ENCODE measurements around the gene RAB35. TPM values are rescaled to one million over a fixed set of nuclear protein-coding genes. Genes with fewer than 3 reads are reported as not detected.

The RAB35 gene
- total RNA-seq, 1 experiment from 2014 or later: 57.9 TPM

DNA sequence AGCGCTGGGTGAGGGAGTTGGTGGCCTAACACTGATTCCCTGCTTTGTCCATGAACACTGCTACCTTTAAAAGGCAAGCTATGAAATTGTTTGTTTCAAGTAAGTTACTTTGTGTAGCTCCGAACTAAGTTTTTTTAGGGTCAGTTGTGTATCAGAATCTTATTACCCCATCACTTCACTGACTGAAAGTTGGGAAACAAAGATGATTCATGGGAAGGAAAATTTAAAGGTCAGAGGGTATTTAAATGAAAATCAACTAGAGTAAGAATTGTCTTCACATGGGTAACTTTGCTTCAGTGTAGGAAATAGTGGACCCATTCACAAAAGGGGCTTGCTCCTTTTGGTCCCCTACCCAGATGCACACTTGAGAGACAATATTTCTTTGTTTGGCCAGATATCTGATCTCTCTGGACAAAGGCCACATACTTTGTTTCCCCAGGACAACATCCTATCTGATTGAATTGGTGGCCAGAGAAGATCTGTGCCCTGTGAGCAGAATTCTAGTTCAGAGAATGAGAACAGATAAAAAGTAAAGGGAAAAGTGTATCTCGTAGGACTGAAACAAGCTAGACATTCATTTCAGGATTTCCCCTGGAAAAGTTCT is 53.5 kb downstream of the RAB35 start:
- TF ChIP-seq CTCF (conservative IDR thresholded peaks at IDR 0.05; ENCODE audit: low read depth, low read length) (no peak), EZH2 (IDR thresholded peaks at IDR 0.05; ENCODE audit: borderline replicate concordance, low read depth, low read length, poor library complexity, severe bottlenecking) (no peak)
- Histone ChIP-seq H3K27me3 (replicated peaks; ENCODE audit: insufficient read depth, low read depth, low read length, poor library complexity) (peaks cover 10% of the 10 kb centered on the region), H3K4me1 (ENCODE audit: insufficient read depth, low read length, poor library complexity, severe bottlenecking) (no peaks in the 10 kb centered on the region), H3K4me3 (ENCODE audit: low read depth, low read length, poor library complexity, severe bottlenecking) (no peak overlapping the region), H3K27ac (ENCODE audit: low read depth, low read length, poor library complexity, severe bottlenecking) (no peak overlapping the region), H3K9me3 (ENCODE audit: low read depth, low read length, poor library complexity, severe bottlenecking) (no peaks in the 10 kb centered on the region), H3K36me3 (ENCODE audit: insufficient read depth, low read length, poor library complexity, severe bottlenecking) (no peaks in the 10 kb centered on the region)
- intact Hi-C loops (cut with micrococcal nuclease; ENCODE audit: unreplicated experiment): no loop called here
- ChIA-PET POLR2A (ENCODE audit: low non-redundant PET) (no interaction called here), CTCF (no interaction called here)
- no peak for DNase-seq (ENCODE audit: low spot score)
- no TSS peak for BruUV-seq (replicated peaks)

DNA sequence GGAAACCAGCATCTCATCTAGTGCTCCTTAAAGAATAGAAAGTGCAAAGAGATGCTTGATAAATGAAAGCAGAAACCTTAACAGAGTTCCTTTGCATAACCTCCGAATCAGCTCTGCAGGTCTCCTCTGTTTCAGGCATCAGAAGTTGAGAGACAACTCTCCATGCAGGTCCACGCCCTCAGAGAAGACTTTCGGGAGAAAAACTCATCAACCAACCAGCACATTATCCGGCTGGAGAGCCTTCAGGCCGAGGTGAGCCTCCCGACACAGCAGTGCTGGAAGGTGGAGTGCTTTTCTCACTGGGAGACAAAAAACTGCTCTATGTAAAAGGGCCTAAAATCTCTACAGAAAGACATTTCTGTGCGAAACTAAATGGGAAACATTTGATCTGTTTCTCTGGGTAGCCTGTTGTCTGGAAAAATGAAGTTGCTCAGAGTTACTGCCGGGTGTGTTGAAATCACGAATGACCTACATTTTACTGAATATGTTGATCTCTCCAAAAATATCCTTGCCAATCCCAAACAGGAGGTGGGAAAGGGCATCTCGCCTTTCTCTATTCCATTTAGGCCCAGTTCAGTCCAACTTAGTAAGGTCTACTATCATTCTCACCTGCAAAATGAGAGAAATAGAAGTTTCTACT is 54.9 kb downstream of the RAB35 start:
- Histone ChIP-seq H3K36me3 (ENCODE audit: insufficient read depth, low read length, poor library complexity, severe bottlenecking) (no peaks in the 10 kb centered on the region), H3K4me3 (ENCODE audit: low read depth, low read length, poor library complexity, severe bottlenecking) (no peak overlapping the region), H3K9me3 (ENCODE audit: low read depth, low read length, poor library complexity, severe bottlenecking) (no peaks in the 10 kb centered on the region), H3K4me1 (ENCODE audit: insufficient read depth, low read length, poor library complexity, severe bottlenecking) (no peaks in the 10 kb centered on the region), H3K27me3 (replicated peaks; ENCODE audit: insufficient read depth, low read depth, low read length, poor library complexity) (peaks cover 10% of the 10 kb centered on the region), H3K27ac (ENCODE audit: low read depth, low read length, poor library complexity, severe bottlenecking) (no peak overlapping the region)
- BruUV-seq (replicated peaks): no TSS peak
- ChIA-PET CTCF (no interaction called here), POLR2A (ENCODE audit: low non-redundant PET) (no interaction called here)
- intact Hi-C loops (cut with micrococcal nuclease; ENCODE audit: unreplicated experiment): no loop called here
- no peak for DNase-seq (ENCODE audit: low spot score)
- TF ChIP-seq EZH2 (IDR thresholded peaks at IDR 0.05; ENCODE audit: borderline replicate concordance, low read depth, low read length, poor library complexity, severe bottlenecking) (no peak), CTCF (conservative IDR thresholded peaks at IDR 0.05; ENCODE audit: low read depth, low read length) (no peak)

- Histone ChIP-seq H3K4me1 (ENCODE audit: insufficient read depth, low read length, poor library complexity, severe bottlenecking) (no peaks in the 10 kb centered on the region), H3K27me3 (replicated peaks; ENCODE audit: insufficient read depth, low read depth, low read length, poor library complexity) (peaks cover 10% of the 10 kb centered on the region), H3K9me3 (ENCODE audit: low read depth, low read length, poor library complexity, severe bottlenecking) (no peaks in the 10 kb centered on the region), H3K36me3 (ENCODE audit: insufficient read depth, low read length, poor library complexity, severe bottlenecking) (no peaks in the 10 kb centered on the region), H3K27ac (ENCODE audit: low read depth, low read length, poor library complexity, severe bottlenecking) (no peak overlapping the region), H3K4me3 (ENCODE audit: low read depth, low read length, poor library complexity, severe bottlenecking) (no peak overlapping the region)
- TF ChIP-seq CTCF (conservative IDR thresholded peaks at IDR 0.05; ENCODE audit: low read depth, low read length) (no peak), EZH2 (IDR thresholded peaks at IDR 0.05; ENCODE audit: borderline replicate concordance, low read depth, low read length, poor library complexity, severe bottlenecking) (no peak)
- no peak for DNase-seq (ENCODE audit: low spot score)
- BruUV-seq (replicated peaks): no TSS peak
- intact Hi-C loops (cut with micrococcal nuclease; ENCODE audit: unreplicated experiment): no loop called here
- CTCF ChIA-PET: no interaction called here
- POLR2A ChIA-PET (ENCODE audit: low non-redundant PET): no interaction called here
These were observed 55.8 kb downstream of the RAB35 start for GRCh38 chr12:120060717-120061116.

All from A673 (cell line).